Measurements from ENCODE around the gene PLCXD3.

Gene PLCXD3

DNA sequence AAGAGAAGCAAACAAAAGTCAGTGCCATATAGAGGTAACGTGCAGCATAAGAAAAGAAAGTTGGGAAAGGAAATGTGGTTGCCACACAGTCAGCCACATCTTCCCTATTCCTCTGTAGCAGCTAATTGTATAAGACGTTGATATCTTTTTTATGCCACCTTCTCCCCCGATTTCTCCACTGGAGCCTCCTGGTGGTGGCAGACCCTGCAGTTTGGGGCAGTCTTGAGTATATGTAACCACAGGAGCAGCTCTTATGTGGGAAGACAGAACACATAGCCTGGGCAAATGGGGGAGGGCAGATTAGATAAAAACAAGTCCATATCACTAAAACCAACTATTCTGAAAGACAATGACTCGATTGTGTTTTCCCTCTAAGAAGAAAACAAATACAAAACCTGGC is 99.7 kb downstream of the PLCXD3 start:
- no peak overlapping the region for H3K27ac ChIP-seq
- TF ChIP-seq, protein P1, sequence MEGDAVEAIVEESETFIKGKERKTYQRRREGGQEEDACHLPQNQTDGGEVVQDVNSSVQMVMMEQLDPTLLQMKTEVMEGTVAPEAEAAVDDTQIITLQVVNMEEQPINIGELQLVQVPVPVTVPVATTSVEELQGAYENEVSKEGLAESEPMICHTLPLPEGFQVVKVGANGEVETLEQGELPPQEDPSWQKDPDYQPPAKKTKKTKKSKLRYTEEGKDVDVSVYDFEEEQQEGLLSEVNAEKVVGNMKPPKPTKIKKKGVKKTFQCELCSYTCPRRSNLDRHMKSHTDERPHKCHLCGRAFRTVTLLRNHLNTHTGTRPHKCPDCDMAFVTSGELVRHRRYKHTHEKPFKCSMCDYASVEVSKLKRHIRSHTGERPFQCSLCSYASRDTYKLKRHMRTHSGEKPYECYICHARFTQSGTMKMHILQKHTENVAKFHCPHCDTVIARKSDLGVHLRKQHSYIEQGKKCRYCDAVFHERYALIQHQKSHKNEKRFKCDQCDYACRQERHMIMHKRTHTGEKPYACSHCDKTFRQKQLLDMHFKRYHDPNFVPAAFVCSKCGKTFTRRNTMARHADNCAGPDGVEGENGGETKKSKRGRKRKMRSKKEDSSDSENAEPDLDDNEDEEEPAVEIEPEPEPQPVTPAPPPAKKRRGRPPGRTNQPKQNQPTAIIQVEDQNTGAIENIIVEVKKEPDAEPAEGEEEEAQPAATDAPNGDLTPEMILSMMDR (conservative IDR thresholded peaks at IDR 0.05) = peak; percentile 12; the same call in 1 of the 2 replicates
- no peak for TF ChIP-seq ZFX (IDR thresholded peaks at IDR 0.05)

DNA sequence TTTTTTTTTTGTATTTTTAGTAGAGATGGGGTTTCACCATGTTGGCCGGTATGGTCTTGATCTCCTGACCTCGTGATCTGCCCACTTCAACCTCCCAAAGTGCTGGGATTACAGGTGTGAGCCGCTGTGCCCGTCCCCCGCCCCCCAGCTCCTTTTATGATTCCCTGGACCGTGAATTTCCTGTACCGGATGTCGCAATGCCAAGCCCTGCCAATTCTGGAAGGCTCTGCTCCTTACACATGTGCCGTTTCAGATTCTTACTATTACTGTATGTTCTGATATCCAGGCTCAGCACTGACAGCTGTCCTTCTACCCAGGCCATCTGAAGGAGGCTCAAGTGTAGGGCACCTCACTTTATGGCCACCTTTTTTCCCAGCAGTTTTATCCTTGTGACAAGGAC is 100.1 kb downstream of the PLCXD3 start:
- H3K27ac ChIP-seq = no peak overlapping the region
- no peak for TF ChIP-seq ZFX (IDR thresholded peaks at IDR 0.05)
- TF ChIP-seq, protein P1 (conservative IDR thresholded peaks at IDR 0.05) = no peak

DNA sequence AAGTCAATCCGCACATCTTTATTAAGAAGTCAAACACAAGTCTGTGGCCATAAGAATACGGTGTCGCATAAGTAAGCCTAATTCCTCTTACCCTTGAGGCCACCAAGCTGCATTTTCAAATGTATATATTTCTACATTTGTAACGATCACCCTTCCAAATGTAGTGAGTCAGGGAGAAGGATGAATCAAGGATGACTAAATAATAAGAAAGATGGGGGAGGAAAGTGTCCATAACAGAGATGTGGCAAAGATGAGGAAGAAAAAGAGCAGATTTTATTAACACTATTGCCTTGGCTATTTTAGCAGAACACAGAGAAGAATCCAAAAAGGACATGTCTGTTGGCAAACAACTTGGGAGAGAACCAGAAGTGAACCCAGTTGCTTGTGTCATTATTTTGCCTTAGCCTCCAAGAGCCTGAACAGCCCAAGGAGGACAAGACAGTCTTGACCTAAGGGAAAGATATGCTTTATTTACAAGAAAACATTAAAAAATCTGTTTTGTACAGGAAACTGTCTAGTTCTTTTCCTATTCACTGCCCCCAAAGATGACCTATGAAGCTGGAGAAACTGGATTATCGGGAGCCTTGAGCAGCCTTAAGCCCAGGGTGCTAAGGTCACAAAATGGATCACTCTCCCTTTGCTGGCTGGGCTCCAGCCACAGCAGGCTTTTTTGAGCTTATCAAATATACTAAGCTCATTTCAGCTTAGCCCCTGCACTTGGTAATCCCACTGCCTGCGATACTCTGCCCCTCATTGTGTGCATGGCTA is 101.5 kb downstream of the PLCXD3 start:
- H3K27ac ChIP-seq = no peak overlapping the region
- TF ChIP-seq ZFX (IDR thresholded peaks at IDR 0.05) = no peak
- TF ChIP-seq, protein P1 (conservative IDR thresholded peaks at IDR 0.05) = no peak

DNA sequence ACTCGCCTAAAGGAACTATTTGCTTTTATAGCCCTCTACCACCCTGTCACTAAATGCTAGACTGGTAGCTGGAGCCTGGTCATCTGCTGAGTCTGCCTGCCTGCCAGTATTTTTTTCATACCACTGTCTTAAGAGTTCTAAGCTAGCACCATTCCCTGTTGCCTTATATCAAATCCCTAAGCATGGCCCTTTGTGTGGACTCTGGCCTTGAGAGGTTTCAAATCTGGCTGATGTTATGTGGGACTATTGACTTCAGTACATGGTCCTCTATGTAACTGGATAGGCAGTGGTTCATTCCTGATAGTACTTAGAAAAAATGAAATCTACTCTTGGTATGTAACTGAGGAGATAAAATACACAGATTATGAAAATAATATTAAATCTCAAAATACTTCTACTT is 103.5 kb downstream of the PLCXD3 start:
- no peak overlapping the region for H3K27ac ChIP-seq
- TF ChIP-seq, protein P1 (conservative IDR thresholded peaks at IDR 0.05) = no peak
- TF ChIP-seq ZFX (IDR thresholded peaks at IDR 0.05) = no peak

DNA sequence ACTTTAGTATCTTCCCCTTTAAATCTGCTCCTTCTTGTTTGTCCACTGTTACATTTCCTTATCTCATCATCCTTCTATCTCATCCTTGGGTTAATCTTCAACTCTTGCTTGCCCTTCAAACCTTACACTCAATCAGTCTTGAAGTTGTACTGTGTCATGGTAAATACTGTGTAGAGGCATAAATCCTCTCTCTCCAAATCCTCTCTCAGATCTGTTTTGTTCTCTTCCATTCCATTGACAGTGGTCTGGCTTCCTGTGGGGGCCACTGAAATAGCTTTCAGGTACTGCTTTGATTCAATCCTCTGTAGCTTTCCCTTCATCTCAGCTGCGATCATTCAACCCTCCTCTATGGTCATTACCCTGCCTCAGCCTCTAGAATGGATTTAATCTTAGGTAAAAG is 104.0 kb downstream of the PLCXD3 start:
- TF ChIP-seq ZFX (IDR thresholded peaks at IDR 0.05) = no peak
- TF ChIP-seq, protein P1 (conservative IDR thresholded peaks at IDR 0.05) = no peak
- no peak overlapping the region for H3K27ac ChIP-seq

DNA sequence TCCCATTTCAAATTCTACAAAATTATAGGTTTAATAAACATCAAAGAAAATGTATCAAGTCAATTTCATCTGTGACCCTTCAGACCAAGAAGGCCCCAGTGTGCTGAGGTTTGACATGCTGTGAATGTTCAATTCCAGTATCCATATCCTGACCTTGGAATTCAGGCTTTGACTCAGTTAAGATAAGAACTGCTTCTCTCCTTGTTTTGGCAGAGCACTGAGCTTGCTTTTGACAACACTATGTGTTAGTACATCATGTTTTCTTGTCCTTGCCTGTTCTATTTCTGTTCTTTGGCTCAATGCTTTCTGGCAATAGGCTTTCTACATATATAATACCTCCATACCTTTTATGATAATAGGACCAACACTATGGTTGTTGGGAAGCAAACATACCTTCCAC is 105.6 kb downstream of the PLCXD3 start:
- TF ChIP-seq, protein P1 (conservative IDR thresholded peaks at IDR 0.05) = no peak
- TF ChIP-seq ZFX (IDR thresholded peaks at IDR 0.05) = no peak
- H3K27ac ChIP-seq = no peak overlapping the region

DNA sequence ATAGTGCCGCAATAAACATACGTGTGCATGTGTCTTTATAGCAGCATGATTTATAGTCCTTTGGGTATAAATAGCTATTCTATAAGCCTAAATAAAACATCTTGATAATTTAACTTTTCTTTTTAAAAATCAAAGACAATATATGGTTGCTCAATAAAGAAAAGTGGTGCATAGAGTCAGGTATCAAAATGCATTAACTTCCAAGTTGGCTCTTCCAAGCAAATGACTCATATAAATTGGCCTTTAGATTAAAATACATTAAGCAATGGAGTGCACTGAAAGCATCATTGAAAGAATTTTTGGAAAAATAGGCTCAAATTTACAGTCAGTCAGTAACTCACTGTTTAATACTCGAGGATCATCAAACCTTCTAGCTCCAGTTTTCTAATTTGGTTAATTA is 106.6 kb downstream of the PLCXD3 start:
- H3K27ac ChIP-seq = no peak overlapping the region
- TF ChIP-seq ZFX (IDR thresholded peaks at IDR 0.05) = no peak
- TF ChIP-seq, protein P1 (conservative IDR thresholded peaks at IDR 0.05) = no peak

All from C4-2B (cell line).